GM19395 (cell line): ENCODE measurements around the gene PTBP2.

Experiments used
- ATAC-seq: cut with Tn5 transposase; IDR thresholded peaks from one replicate; pipeline ENCODE4 v1.9.1; 2021; ENCODE audit warnings: mild to moderate bottlenecking, moderate library complexity; ENCODE audit not compliant: unreplicated experiment

The PTBP2 gene, protein sequence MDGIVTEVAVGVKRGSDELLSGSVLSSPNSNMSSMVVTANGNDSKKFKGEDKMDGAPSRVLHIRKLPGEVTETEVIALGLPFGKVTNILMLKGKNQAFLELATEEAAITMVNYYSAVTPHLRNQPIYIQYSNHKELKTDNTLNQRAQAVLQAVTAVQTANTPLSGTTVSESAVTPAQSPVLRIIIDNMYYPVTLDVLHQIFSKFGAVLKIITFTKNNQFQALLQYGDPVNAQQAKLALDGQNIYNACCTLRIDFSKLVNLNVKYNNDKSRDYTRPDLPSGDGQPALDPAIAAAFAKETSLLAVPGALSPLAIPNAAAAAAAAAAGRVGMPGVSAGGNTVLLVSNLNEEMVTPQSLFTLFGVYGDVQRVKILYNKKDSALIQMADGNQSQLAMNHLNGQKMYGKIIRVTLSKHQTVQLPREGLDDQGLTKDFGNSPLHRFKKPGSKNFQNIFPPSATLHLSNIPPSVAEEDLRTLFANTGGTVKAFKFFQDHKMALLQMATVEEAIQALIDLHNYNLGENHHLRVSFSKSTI

DNA sequence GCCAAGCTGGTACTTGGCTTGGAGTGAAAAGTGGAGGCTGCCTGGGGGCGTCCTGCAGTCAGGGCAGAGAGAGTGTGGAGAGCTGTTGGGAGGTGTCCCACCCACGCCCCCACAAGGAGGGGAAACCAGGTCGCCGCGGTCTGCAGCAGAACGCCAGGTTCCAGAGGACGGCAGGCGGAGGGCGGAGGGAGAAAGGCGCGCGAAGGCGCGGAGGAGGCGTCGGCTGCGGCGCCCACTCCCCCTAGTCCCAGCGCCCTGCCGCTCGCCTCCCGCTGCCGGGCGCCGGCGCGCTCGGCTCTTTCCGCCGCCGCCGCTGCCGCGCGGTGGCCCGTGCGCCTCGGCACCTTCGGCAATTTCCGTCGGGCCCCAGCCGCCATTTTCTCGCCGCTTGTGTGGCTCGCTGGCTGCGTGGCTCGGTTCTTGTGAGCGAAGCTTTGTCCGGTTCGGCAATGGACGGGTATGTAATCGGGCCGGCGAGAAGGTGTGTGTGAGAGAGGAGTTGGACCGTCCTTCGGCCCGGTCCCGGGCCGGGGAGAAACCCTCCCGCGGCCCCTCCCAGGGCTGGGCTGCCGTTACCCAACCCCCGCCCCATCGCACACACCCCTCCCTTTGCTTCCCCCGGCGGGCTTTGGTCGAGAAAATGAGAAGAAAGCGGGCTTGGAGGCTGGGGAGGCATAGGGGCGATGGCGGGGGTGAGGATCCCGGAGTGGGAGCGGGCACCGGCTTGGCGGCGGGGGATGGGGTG is at the start of gene PTBP2:
Gene PTBP2, plus strand, starts transcription at position 369 of the 745 bp plus-strand sequence. Its CDS starts 81 bp downstream, at position 450.
- ATAC-seq = peak; percentile 94

DNA sequence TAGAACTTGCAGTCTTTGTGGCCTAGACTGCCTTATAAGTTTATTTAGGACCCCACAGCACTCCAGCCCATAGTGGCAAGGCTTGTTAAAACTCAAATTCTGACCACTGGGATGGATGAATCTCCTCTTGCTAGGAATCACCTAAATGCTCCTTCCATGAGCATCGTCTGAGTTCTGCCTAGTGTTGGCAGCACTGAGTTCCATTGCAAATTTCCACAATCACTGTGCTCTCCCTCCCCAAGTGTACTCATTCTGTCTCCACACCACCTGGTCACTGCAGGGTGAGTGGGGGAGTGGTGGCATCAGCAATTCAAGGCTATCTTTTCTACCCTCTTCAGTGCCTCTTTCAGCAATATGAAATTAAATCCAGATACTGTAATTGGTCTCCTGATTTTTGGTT is 46.7 kb upstream of the PTBP2 start:
- no peak for ATAC-seq

DNA sequence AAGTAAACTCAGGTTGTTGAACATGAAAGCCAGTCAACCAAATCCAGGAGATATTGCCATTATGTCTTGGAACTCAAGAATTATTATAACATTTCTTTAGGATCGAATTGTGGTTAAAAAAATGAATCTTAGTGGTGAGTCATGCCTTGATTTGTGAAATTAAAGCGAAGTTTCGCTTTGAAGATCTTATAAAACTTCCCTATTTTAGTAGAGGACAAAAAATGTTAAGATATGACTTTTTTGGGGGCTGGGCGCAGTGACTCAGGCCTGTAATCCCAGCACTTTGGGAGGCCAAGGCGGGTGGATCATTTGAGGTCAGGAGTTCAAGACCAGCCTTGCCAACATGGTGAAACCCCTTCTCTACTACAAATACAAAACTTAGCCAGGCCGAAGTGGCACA is 39.5 kb upstream of the PTBP2 start:
- no peak for ATAC-seq

DNA sequence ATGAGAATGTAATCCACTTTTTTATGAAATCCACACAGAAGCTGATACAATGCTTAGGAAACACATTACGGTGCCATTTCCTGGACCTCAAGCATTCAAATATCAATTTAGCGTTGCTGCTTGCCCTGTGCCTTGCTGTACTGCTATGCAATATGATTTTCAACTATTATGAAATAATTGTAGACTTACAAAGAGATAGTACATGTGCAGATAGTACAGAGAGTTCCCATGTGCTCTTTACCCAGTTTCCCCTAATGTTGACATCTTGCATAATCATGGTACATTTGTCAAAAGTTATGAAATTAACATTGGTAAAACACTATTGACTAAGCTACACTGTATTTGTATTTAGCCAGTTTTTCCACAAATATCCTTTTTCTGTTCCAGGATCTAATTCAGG is 37.7 kb upstream of the PTBP2 start:
- no peak for ATAC-seq

DNA sequence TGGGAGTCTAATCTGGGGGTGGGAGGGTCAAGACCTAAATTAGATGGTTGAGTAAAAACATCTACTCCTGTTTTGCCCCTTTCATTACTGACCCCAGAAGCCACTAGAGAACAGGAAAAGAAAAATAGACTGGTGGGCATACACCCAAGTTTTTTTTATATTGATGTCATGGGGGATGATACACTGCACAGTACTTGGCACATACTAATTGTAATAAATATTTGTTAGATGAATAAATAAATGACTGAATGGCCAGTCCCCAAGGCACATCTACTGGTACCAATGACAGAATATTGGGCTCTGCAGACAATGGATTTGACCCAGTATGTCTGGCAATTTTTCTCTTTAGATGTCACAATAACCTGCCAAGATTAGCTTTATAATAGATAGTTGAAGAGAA is 36.8 kb upstream of the PTBP2 start:
- no peak for ATAC-seq

DNA sequence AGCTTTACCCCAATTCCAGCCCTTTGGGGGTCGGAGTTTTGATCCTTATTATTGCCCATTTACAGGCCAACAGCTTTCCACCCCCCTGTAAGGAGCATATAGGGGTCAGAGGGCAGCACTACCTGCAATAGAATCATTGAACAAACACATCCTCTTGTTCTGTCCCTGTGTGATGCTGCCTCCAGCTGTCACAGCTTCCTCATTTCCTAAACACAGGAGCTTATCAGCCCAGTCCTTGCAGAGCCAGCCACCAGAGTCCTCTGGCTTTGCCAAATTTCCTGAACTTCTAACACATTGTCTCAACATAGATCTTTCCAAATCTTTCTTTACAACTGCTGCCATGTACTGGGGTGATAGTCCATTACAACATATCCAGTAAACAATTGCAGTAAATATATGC is 32.8 kb upstream of the PTBP2 start:
- ATAC-seq = no peak

DNA sequence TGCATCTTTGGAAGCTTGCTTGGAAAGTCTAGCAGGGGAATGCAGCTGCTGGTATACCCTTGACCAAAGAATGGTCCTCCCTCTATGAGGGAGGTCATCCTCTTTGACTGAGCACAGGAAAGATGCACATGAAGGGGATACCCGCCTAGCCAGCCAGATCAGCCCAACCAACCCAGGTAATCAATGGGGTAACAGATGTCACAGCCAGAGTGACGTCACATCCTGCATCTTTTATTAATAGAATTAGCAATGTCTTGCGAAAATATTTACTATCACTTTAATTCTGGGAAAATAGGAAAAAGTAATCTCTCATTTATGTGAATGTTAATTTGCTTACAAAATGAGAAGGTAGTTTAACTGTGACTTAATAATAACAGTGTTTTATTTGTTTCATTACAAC is 25.6 kb upstream of the PTBP2 start:
- ATAC-seq = no peak

DNA sequence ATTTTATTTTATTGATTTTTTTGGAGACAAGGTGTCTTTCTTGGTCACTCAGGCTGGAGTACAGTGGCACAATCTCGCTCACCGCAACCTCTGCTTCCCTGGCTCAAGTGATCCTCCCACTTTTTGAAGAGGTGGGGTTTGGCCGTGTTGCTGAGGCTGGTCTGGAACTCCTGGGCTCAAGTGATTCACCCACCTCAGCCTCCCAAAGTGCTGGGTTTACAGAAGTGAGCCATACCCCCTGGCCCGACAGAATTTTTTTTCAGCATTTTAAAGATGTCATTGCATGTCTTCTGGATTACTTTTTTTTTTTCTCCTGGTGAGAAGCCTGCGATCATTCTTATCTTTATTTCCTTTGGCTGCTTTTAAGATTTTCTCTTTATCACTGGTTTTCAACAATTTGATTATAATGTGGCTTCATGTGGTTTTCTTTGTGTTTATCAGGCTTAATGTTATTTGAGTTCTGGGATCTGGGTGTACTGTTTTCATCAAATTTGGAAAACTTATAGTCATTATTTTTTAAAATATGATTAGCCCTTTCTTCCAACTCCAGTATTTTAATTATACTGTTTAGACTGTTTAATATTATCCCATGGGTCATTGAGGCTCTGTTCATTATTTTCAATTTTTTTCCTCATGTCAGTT is 23.1 kb upstream of the PTBP2 start:
- no peak for ATAC-seq

DNA sequence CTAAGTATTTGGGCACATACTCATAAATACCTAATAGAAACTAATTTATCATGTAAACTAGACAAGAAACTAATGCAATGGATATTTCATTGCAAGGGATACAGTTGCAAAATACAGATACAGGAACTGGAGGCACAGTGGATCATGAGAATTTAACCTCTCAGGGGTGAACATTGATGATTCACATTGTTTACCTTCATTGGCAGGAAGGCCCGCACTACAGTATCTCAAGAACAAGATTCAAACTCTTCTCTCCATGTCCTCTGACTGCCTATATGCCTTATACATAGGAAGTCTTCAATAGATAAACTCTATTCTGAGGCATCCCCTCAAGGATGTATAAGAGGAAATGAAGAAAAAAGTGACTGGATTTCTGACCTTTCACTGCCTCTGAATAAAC is 18.4 kb upstream of the PTBP2 start:
- no peak for ATAC-seq

DNA sequence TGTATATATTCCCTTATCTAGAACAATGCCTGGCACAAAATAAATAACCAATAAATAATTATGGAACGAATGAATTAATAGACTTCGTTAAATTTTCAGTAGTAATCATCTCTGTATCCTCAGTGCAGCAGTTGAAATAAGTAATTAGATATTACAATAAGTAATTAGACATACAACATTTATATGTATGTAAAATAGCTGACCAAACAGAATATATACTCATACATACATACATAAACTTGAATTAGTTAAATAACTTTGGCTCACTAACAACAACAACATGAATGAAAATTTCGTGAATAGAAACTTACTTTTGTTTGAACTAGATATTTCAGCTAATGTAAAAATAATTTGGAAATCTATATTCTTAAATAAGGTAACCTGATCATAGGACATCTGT is 14.6 kb upstream of the PTBP2 start:
- no peak for ATAC-seq

DNA sequence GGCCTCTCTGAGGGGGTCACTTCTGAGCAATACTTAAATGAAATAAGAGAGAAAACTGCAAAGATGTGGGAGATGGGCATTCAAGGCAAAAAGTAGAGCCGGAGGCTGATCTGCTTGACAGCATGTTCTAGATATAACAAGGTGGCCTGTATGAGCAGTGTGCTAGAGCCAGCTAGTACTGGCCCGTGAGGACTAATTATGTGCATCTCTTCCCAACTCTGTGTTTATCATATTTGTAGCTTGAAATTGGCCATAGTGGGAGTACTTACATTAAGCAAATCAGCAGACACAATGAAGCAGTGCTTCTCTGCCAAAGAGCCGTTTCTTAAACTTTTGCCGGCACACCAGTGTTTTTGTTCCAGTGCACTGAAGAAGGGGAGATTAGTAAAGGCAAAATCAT is 13.1 kb upstream of the PTBP2 start:
- no peak for ATAC-seq

DNA sequence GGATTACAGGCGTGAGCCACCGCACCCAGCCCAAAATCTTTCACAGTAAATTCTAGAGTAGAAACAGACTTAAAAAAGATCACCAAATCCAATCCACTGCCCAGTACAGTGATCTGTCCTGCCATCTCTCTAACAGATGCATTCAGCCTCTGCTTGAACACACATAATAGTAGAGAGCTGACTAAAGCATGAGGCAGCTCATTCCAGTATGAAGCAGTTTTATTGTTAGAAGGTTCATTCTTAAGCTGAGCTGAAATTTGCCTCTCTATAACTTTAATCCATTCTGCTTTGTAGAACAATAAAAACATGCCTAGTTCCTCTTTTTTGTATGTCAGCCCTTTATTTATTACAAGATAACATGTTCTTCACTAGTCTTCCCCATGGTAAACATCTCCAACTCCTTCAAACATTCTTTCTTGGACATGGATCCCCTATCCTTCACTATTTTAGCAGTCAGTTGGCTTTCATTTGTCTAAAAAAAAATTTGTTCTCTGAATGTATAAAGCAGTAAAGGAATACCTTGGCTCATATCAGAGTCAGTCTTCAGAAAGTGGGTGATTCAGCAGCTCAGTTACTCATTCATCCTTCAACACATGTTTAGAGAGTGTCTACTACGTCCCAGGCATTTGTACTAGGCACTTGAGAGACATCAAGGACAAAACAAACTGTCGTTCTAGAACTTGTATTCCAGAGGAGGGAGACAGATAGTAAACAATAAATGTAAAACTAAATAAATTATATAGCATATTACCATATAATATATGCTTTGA is 10.7 kb upstream of the PTBP2 start:
- ATAC-seq = no peak

DNA sequence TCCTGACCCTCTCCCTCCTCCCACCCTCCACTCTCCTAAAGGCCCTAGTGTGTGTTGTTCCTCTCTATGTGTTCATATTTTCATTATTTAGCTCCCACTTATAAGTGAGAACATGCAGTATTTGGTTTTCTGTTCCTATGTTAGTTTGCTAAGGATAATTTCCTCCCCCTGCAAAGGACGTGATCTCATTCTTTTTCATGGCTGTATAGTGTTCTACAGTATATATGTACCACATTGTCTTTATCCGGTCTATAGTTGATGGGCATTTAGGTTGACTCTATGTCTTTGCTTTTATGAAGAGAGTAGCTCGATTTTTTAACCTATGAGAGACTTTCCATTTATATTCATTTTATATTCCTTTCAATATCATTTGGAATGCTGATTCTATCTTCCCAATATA is 7.9 kb upstream of the PTBP2 start:
- no peak for ATAC-seq

DNA sequence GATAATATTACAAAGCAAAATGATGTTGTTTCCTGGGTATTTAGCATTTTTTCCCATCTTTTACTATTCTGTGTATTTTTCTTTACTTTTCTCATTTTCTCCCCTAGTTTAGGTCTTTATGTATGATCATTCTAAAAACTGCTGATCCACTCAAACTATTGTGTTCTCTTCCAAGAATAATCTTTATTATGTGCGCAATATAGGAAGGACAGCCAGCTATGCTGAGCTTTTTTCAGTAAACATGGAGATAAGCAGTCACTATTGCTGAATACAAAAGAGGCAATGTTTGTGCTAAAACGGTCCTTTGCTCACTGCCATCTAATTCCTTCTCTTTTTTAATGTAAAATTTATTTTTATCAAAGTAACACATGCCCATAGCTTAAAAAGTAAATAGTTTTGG is 6.7 kb upstream of the PTBP2 start:
- no peak for ATAC-seq

DNA sequence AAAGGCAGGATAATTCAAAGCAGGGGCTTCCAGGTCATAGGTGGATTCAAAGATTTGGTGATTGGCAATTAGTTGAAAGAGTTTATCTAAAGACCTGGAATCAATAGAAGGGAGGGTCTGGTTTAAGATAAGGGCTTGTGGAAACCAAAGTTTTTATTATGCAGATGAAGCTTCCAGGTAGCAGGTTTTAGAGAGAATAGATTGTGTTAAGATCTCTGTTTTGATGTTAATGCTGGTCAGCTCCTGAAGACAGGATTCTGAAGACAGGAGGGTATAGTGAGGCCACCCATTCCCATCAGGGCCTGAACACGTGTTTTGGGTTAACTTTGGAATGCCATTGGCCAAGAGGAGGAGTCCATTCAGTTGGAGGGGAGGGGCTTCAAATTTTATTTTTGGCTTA is 6.1 kb upstream of the PTBP2 start:
- ATAC-seq = no peak

DNA sequence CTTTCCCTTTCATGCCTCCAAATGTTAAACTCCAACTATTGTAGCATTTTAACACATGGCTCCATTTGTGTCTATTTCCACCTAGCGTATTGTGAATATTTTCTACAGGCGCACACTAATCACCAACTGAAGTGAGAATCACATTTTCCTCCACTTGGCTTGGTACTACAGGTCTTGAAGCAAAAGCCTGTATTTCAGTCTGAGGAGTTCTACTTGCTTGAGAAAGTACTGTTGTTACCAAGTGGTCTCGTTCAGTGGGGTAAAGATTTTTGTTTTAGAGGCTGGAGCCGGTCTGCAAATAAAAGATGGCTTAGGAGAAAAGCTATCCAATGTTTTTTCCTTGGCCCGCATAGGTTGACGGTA is 550 bp upstream of the PTBP2 start:
- ATAC-seq = peak; percentile 24

DNA sequence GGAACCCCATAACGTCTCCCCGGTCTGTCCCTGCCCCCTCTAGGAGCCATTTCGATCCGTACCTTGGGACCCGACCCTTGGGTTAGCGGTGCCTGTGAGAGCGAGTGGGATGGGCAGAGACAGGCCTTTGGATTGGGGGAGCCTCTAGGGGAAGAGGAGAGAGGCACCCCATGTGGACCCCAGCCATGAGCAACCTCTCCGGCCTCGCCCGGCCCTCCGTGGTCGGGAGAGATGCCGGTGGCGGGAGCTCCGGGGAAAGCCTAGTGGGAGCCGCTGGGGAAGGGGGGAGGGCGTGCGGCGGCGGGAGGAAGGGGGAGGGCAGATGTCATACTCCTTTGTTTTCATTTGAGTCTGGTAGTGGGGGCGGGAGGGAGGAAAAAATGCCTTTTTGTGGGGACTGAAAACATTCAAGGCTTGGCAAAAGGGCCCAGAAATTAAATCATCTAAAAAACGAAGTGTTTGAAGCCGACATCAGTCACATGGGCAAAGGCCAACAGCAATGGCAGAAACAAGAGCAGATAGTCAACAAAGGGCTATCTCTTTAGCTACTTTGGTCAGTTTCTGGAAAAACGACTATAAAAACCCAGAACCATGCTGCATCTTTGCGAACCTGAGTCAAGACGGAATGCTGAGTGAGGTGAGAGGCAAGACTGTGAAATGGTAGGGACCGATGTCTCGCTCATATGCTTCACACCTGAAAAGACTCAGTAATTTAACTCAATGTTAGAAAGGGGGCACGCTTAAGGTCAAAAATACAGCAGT is 758 bp downstream of the PTBP2 start:
- peak; percentile 60 for ATAC-seq

DNA sequence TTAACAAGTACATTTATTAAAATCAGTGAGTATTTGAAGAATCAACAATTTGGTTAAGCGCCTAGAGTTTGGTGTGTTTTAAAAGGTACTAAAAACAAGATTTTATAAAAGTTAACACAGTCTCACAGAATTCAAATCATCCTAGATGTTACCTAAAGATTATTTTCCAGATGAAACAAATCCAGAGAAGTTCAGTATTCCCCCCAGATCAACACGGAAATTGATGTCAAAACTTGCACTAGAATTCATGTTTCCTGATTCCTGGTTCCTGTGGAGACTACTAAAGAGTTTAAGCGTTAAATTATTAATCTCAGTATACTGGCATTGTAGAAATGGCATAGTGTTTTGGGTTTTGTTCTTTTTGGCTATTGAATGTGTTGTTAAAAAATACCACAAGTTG is 1.4 kb downstream of the PTBP2 start:
- no peak for ATAC-seq

DNA sequence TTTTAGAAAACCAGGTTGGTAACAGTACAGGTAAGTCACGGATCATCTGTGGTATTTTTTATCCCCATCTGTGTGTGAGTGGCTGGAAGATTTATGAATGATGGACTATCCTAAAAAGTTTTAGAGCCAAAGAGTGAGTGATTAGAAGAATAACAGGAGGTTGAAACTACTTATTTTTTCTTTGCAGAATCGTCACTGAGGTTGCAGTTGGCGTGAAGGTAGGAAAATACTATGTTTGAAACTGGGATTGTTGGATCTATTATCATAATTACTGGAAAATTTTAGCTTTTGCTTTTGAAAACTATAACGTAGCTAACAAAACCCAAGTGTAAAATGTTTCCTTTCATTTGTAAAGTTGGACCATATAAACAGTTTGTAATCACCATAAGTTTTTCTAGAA is 1.8 kb downstream of the PTBP2 start:
- ATAC-seq = no peak

DNA sequence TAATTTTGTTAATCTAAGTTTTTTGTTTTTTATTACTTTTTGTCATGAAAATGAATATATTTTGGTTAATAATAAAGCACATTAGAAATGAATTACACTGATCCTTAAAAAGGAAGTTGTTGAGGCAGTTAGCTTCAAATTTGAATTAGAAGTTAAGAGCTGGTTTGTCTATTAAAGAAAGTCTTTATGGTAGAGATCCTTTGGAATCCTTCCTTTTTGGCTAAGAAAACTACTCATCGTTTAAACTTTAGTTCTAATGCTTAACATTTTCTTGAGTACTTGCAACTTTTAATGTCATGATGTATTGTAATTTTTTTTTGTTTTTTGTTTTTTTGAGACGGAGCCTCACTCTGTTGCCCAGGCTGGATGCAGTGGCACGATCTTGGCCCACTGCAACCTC is 2.4 kb downstream of the PTBP2 start:
- ATAC-seq = no peak
